Ovary (tissue), 9 donors: ENCODE results near the gene EYA3. TPM values are rescaled to one million over a fixed set of nuclear protein-coding genes. Genes with fewer than 3 reads are reported as not detected.

Experiments used
- DNase-seq, 5 donors: peaks; one replicate each; pipeline ENCODE4 v3.0.0-alpha.2; 2019 to 2020
- H3K27ac ChIP-seq, 2 donors: fragments of 200-600 bp; one replicate each; pipeline versions ENCODE4 v1.5.1 to v1.8.0; 2019 to 2022
- H3K27me3 ChIP-seq: fragments of 200-600 bp; one replicate; pipeline ENCODE4 v1.8.0; 2022
- H3K36me3 ChIP-seq: fragments of 200-600 bp; sonication (generic); one replicate; pipeline ENCODE4 v1.5.1; 2019
- H3K4me1 ChIP-seq: one replicate; pipeline ENCODE4 v1.8.1; 2013; ENCODE audit warnings: mild to moderate bottlenecking, moderate library complexity; ENCODE audit not compliant: insufficient read depth
- H3K4me3 ChIP-seq: fragments of 200-600 bp; sonication (generic); one replicate; pipeline ENCODE4 v1.5.1; 2017
- H3K9me3 ChIP-seq, 2 donors: fragments of 200-600 bp in 1 of 2; sonication (generic) in 1 of 2; one replicate each; pipeline versions ENCODE4 v1.5.1 to v1.8.1; 2013 to 2019; ENCODE audit warnings: mild to moderate bottlenecking in 1 of 2, moderate library complexity in 1 of 2
- CTCF ChIP-seq, 3 donors: fragments of 450-650 bp in 2 of 3; fragments of 200-600 bp in 1 of 3; IDR thresholded peaks; one replicate each; pipeline versions ENCODE4 v1.5.1 to v1.8.0; 2016 to 2022; ENCODE audit warnings: antibody characterized with exemption in 3 of 3, mild to moderate bottlenecking in 1 of 3
- EP300 ChIP-seq: sonication (generic); formaldehyde crosslinking; IDR thresholded peaks from one replicate; pipeline ENCODE4 v1.6.1; 2017; ENCODE audit warnings: antibody characterized with exemption
- POLR2A ChIP-seq: fragments of 450-650 bp; IDR thresholded peaks from one replicate; pipeline ENCODE4 v1.6.1; 2017; ENCODE audit warnings: antibody characterized with exemption, mild to moderate bottlenecking, moderate library complexity
- WGBS, 3 donors: extraction: QIAGEN DNeasy Blood & Tissue Kit in 1 of 3; methylation state at CpG; one replicate each; pipeline versions ENCODE4 v1.1.5 to v1.1.7; 2013 to 2017; 5-methylcytosine and 5-hydroxymethylcytosine counted together
- intact Hi-C, 4 donors: fragments of 100-400 bp; cut with DNase I; formaldehyde crosslinking; loops; one replicate each; pipeline versions ENCODE4 v1.11.0 to v1.15.1; 2022 to 2023
- polyA plus RNA-seq, 2 donors: library from polyadenylated mRNA; stranded (reverse); fragments of 200-250 nt in 1 of 2; fragments of 350-450 nt in 1 of 2; fragmentation: Illumina TruSeq in 1 of 2; extraction: RNeasy Lipid Tissue Mini Kit (QIAGEN cat#74804) in 1 of 2; gene quantifications; one replicate each; pipeline ENCODE4 v1.2.3, GENCODE V29; 2013 to 2014
- total RNA-seq, 7 donors: library from RNA; depleted of rRNA in 2 of 7; stranded (reverse); fragments of >200 nt in 2 of 7; fragmentation: NEBNext Ultra II Directional in 3 of 7; extraction: Animal tissue kit (Norgen Biotek cat#: 25700) in 3 of 7; gene quantifications; one replicate each; pipeline versions ENCODE4 v1.1.0 to v1.2.4, GENCODE V29; 2016 to 2023
- donor health status: DM: no; HTN: no; CAD: no; lungs with moderate emphysema.
- donor health status: DM: no; HTN: no; CAD: no.
- donor health status: Bipolar disorder and iron deficiency.
- donor health status: DM: yes; HTN: yes; CAD: no.
- donor health status: DM: no; HTN: no; CAD: no.
- donor health status: DM: yes; HTN: yes; CAD: no.

Gene EYA3
- total and polyA plus RNA-seq, 9 donors: 5.4 to 25.7 (median 14.6) TPM

- no peak for DNase-seq
- 77 to 81% (median 80%) methylated on average over 6 of the region's 6 CpGs for WGBS, 3 donors
- TF ChIP-seq EP300 (no peak), CTCF (IDR thresholded peaks at IDR 0.05) (no peak), POLR2A (no peak)
- H3K36me3 ChIP-seq: no peaks in the 10 kb centered on the region
- no peaks in the 10 kb centered on the region for H3K9me3 ChIP-seq
- H3K27ac ChIP-seq: no peak overlapping the region
- H3K4me1 ChIP-seq: peaks cover 10% of the 10 kb centered on the region
- no peak overlapping the region for H3K4me3 ChIP-seq
- no peaks in the 10 kb centered on the region for H3K27me3 ChIP-seq
- intact Hi-C loops: no loop called here
These were observed 131.6 kb downstream of the EYA3 start for GRCh38 chr1:27956761-27957160.

- DNase-seq: no peak
- TF ChIP-seq CTCF (IDR thresholded peaks at IDR 0.05) (no peak), POLR2A (no peak), EP300 (no peak)
- Histone ChIP-seq H3K27ac (no peak overlapping the region), H3K9me3 (no peaks in the 10 kb centered on the region), H3K36me3 (no peaks in the 10 kb centered on the region), H3K4me1 (no peaks in the 10 kb centered on the region), H3K27me3 (no peaks in the 10 kb centered on the region), H3K4me3 (no peak overlapping the region)
- 80 to 84% (median 82%) methylated on average over 6 of the region's 6 CpGs for WGBS, 3 donors
- intact Hi-C loops: no loop called here
These were observed 133.3 kb downstream of the EYA3 start for GRCh38 chr1:27955076-27955475.

- DNase-seq: no peak
- H3K4me1 ChIP-seq: no peaks in the 10 kb centered on the region
- H3K4me3 ChIP-seq: no peak overlapping the region
- no peak overlapping the region for H3K27ac ChIP-seq
- no peak for TF ChIP-seq CTCF (IDR thresholded peaks at IDR 0.05)
- TF ChIP-seq EP300: no peak
- TF ChIP-seq POLR2A: no peak
- WGBS, 3 donors: 92 to 96% (median 93%) methylated on average over 10 of the region's 10 CpGs
- H3K27me3 ChIP-seq: no peaks in the 10 kb centered on the region
- no peaks in the 10 kb centered on the region for H3K36me3 ChIP-seq
- intact Hi-C loops: no loop called here
- H3K9me3 ChIP-seq: no peaks in the 10 kb centered on the region
These were observed 134.2 kb downstream of the EYA3 start for GRCh38 chr1:27954186-27954585.

- H3K27ac ChIP-seq: no peak overlapping the region
- intact Hi-C loops: no loop called here
- 39 to 51% (median 49%) methylated on average over 3 of the region's 3 CpGs for WGBS, 3 donors
These were observed 136.3 kb downstream of the EYA3 start for GRCh38 chr1:27952147-27952546.

More at GRCh38 chr1:27952147-27952546, 136.3 kb downstream of the EYA3 start:
- no peak for DNase-seq
- TF ChIP-seq CTCF (IDR thresholded peaks at IDR 0.05) (no peak), EP300 (no peak), POLR2A (no peak)
- no peaks in the 10 kb centered on the region for H3K4me1 ChIP-seq
- H3K36me3 ChIP-seq: no peaks in the 10 kb centered on the region
- no peak overlapping the region for H3K4me3 ChIP-seq
- no peaks in the 10 kb centered on the region for H3K27me3 ChIP-seq
- no peaks in the 10 kb centered on the region for H3K9me3 ChIP-seq
